T-helper 2 cell treated with Interferon-gamma antibody and Interleukin-4, amounts not matched to agents 5 μg/mL and 100 μg/mL, for 36 hours (primary cell): ENCODE measurements around the gene UNKL.
"Not testable (repeated sequence)": the region's sequence is repeated elsewhere in the genome, so short reads cannot be mapped to it uniquely, and the experiment has no call there.

Experiments used
- DNase-seq: peaks from one replicate; pipeline ENCODE4 v3.0.0; 2021; ENCODE audit warnings: low spot score
- H3K27ac Mint-ChIP-seq: one replicate; pipeline ENCODE4 v1.8.0; 2021; ENCODE audit warnings: mild to moderate bottlenecking, mixed read lengths
- H3K27me3 Mint-ChIP-seq: one replicate; pipeline ENCODE4 v1.8.0; 2021; ENCODE audit warnings: low read depth, mixed read lengths
- H3K36me3 Mint-ChIP-seq: one replicate; pipeline ENCODE4 v1.8.0; 2021; ENCODE audit warnings: low read depth, mixed read lengths
- H3K4me1 Mint-ChIP-seq: one replicate; pipeline ENCODE4 v1.8.0; 2021; ENCODE audit warnings: low read depth, mixed read lengths
- H3K4me3 Mint-ChIP-seq: one replicate; pipeline ENCODE4 v1.8.0; 2022; ENCODE audit warnings: mild to moderate bottlenecking, moderate library complexity, mixed read lengths
- H3K9me3 Mint-ChIP-seq: one replicate; pipeline ENCODE4 v1.8.0; 2021; ENCODE audit warnings: mixed read lengths

The UNKL gene

DNA sequence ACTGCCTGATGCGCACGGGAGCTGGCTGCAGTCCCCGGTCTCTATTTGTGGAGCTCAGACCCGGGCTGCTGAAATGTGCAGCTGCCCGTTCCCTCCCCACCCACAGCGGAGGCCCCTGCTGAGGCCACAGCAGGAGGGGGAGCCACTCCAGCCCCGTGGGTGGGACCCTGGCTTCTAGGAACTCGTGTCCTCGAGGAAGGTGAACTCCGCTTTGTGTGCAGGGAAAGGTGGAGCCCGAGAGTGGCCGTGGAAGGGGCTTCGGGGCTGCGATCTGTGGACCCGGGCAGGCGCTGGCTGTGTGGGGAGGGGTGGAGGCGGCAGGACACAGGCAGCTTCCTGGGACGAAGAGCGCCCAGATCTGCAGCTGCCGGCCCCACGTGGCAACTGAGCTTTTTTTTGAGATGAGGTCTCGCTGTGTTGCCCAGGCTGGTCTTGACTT lies 26.9 kb upstream of the UNKL start:
- H3K36me3 Mint-ChIP-seq: no peaks in the 10 kb centered on the region
- H3K4me3 Mint-ChIP-seq: no peak overlapping the region
- H3K4me1 Mint-ChIP-seq: no peaks in the 10 kb centered on the region
- H3K27me3 Mint-ChIP-seq: no peaks in the 10 kb centered on the region
- no peaks in the 10 kb centered on the region for H3K9me3 Mint-ChIP-seq
- no peak overlapping the region for H3K27ac Mint-ChIP-seq
- DNase-seq: no peak

DNA sequence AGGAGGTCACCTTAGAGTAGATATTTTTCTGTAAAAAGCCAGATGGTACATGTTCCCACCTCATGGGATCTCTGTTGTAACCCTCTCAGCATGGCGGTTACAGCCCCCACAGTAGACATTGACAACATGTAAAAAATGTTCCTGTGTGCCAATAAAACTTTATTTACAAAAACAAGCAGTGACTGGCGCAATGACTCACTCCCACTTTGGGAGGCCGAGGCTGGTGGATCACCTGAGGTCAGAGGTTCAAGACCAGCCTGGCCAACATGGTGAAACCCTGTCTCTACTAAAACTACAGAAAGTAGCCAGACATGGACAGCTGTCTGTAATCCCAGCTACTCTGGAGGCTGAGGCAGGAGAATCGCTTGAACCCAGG lies 25.2 kb upstream of the UNKL start:
- H3K36me3 Mint-ChIP-seq, H3K9me3 Mint-ChIP-seq, DNase-seq, H3K27me3 Mint-ChIP-seq, H3K4me3 Mint-ChIP-seq, H3K4me1 Mint-ChIP-seq, H3K27ac Mint-ChIP-seq: not testable (repeated sequence)

GRCh38 chr16:1439058-1439698 lies 24.7 kb upstream of the UNKL start:
- no peaks in the 10 kb centered on the region for H3K9me3 Mint-ChIP-seq

GRCh38 chr16:1438229-1439057 lies 23.9 kb upstream of the UNKL start:
- no peak for DNase-seq
- H3K27me3 Mint-ChIP-seq: no peaks in the 10 kb centered on the region
- no peak overlapping the region for H3K4me3 Mint-ChIP-seq
- H3K4me1 Mint-ChIP-seq: no peaks in the 10 kb centered on the region
- H3K9me3 Mint-ChIP-seq: no peaks in the 10 kb centered on the region
- no peak overlapping the region for H3K27ac Mint-ChIP-seq
- no peaks in the 10 kb centered on the region for H3K36me3 Mint-ChIP-seq

More at GRCh38 chr16:1439058-1439698, 24.7 kb upstream of the UNKL start:
- no peaks in the 10 kb centered on the region for H3K4me1 Mint-ChIP-seq
- no peaks in the 10 kb centered on the region for H3K36me3 Mint-ChIP-seq
- no peaks in the 10 kb centered on the region for H3K27me3 Mint-ChIP-seq
- no peak overlapping the region for H3K4me3 Mint-ChIP-seq
- DNase-seq: no peak
- H3K27ac Mint-ChIP-seq: no peak overlapping the region

GRCh38 chr16:1437606-1438005 lies 23.1 kb upstream of the UNKL start:
- Mint-ChIP-seq H3K4me3 (no peak overlapping the region), H3K27ac (no peak overlapping the region), H3K9me3 (no peaks in the 10 kb centered on the region), H3K27me3 (no peaks in the 10 kb centered on the region), H3K36me3 (no peaks in the 10 kb centered on the region), H3K4me1 (no peaks in the 10 kb centered on the region)
- no peak for DNase-seq

DNA sequence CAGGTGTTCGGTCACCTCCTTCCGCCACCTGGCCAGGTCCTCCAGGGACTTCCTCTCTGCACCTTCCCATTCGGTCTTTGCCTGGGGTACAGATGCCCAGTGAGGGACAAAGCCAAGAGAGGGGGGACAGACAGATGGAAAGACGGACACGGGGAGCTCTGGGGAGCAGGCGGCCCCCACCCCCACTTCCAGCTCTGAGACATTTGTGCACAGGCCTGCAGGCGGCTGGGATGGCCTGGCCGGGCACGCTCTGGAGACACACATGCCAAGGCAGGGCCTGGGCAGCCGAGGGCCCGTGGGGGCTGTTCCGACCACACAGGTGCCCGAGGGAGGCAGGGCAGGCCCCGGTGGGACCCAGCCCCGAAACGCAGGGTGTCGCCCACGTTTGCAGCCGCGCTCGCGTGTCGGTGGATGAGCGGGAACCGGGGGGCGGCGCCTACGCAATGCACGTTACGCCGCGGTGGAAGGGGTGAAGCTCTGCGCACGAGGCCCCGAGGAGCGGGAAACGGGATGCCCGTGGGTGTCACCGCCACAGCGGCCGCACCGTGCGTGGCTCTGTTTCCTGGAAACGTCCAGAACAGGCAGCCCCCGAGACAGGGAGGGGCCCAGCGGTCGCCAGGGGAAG lies 22.3 kb upstream of the UNKL start:
- H3K27ac Mint-ChIP-seq: no peak overlapping the region
- H3K9me3 Mint-ChIP-seq: no peaks in the 10 kb centered on the region
- no peaks in the 10 kb centered on the region for H3K4me1 Mint-ChIP-seq
- H3K36me3 Mint-ChIP-seq: no peaks in the 10 kb centered on the region
- H3K4me3 Mint-ChIP-seq: no peak overlapping the region
- no peaks in the 10 kb centered on the region for H3K27me3 Mint-ChIP-seq
- no peak for DNase-seq

- Mint-ChIP-seq H3K4me1 (no peaks in the 10 kb centered on the region), H3K27me3 (no peaks in the 10 kb centered on the region), H3K36me3 (no peaks in the 10 kb centered on the region), H3K27ac (no peak overlapping the region), H3K4me3 (no peak overlapping the region), H3K9me3 (no peaks in the 10 kb centered on the region)
- DNase-seq: no peak
Measured at GRCh38 chr16:1435921-1436697, 21.6 kb upstream of the UNKL start.

DNA sequence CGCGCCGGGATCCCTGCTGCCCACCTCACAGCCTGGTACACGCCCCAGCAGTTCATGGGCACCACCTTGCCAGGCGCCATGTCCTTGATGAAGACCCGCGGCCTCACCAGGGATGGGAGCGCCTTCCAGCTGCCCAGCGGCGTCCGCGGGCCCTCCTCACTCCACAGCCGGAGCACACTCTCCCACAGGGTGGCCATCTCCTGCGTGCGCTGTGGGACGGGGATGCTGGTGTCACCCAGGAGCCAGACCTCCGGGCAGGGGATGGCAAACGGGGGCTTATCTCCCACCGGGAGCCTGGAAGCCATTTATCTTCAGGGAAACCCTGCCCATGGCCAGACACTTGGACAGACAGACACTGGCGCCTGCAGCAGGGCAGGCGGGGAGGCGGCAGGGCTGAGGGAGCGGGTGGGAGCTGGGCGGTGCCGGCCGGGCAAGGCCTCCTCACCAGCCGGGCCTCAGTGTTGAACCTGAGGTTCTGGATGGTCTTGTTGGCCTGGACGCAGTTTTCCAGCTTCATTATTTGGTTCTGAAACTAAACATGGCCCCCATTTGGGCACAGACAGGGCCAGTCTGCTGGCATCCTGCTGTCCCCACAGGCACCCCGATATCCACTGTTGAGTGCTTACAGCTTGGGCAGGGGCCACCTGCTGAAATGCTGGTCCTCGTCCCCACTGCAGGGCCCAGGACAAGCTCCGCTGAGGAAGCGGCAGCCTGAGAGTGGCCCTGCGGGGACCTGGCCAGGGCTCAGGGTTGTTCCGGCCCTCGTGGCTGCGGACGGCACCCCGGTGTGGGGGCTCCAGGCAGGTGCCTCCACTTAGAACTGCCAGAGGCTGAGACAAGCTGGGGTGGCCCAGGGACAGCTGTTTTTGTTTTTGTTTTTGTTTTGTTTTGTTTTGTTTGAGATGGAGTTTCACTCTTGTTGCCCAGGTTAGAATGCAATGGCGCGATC lies 20.4 kb upstream of the UNKL start:
- Mint-ChIP-seq H3K27me3 (no peaks in the 10 kb centered on the region), H3K9me3 (no peaks in the 10 kb centered on the region), H3K27ac (no peak overlapping the region), H3K36me3 (no peaks in the 10 kb centered on the region), H3K4me3 (no peak overlapping the region), H3K4me1 (no peaks in the 10 kb centered on the region)
- DNase-seq: no peak

DNA sequence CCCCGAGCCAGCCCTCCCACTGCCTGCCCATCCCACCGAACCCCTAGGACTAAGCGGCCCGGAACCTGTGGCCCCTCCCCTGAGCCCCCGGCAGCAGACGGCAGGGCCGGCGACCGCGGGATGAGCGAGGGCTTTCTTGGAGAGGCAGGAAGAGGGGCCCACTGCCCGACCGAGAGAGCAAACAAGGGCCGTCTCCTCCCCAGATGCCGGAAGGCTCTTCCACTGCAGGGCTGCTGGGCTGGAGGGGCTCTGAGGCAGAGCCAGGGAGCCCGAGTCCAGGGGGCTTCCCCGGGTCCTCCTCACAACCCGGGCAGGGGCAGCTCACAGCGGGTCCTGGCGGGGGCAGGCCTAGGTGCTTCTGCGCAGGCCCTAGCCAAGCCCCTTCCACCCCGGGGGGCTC lies 19.3 kb upstream of the UNKL start:
- H3K27ac Mint-ChIP-seq: no peak overlapping the region
- H3K4me1 Mint-ChIP-seq: no peaks in the 10 kb centered on the region
- no peak for DNase-seq
- H3K27me3 Mint-ChIP-seq: no peaks in the 10 kb centered on the region
- no peaks in the 10 kb centered on the region for H3K36me3 Mint-ChIP-seq
- H3K9me3 Mint-ChIP-seq: no peaks in the 10 kb centered on the region
- H3K4me3 Mint-ChIP-seq: no peak overlapping the region

GRCh38 chr16:1433263-1433560 lies 18.7 kb upstream of the UNKL start:
- Mint-ChIP-seq H3K9me3 (no peaks in the 10 kb centered on the region), H3K27ac (no peak overlapping the region), H3K27me3 (no peaks in the 10 kb centered on the region), H3K4me3 (no peak overlapping the region), H3K36me3 (no peaks in the 10 kb centered on the region), H3K4me1 (no peaks in the 10 kb centered on the region)
- DNase-seq: no peak

- Mint-ChIP-seq H3K4me3 (no peak overlapping the region), H3K36me3 (no peaks in the 10 kb centered on the region), H3K4me1 (no peaks in the 10 kb centered on the region), H3K27me3 (no peaks in the 10 kb centered on the region), H3K27ac (no peak overlapping the region), H3K9me3 (no peaks in the 10 kb centered on the region)
- DNase-seq: no peak
Measured at GRCh38 chr16:1432388-1433262, 18.1 kb upstream of the UNKL start.

DNA sequence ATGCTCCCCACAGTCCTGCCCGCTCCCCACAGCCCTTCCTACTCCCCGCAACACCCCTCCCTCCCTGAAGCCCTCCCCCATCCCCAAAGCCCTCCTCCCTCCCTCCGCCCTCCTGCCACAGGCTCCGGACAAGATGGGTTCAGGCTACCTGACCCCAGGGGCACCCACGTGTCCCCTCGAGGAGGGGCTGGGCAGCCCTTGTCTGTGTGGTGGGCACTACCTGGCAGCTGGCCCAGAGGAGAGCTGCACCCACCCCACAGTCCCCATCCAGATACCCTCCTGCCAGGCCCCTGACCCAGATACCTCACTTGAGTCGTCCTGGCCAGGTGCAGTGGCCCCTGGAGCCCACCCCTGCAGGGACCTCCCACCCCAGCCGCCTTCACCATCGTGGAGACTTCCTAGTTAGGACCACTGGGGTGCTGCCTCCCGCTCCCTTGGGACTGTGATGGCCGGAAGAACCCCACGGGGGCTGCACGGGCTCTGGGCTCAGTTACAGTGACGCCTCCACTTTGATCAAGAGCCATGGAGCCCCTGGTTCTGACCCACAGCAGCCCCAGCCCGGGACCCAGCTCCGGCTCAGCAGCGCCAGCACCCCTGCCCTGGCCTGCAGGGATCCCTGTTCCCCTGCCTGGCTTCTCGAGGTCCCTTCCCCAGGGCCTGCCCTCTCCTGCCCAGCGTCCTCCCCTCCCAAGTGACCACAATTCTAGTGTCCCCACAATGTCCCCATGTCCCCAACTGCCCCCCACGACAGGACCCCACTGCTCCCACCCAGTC lies 17.2 kb upstream of the UNKL start:
- H3K36me3 Mint-ChIP-seq: no peaks in the 10 kb centered on the region
- no peak overlapping the region for H3K27ac Mint-ChIP-seq
- no peaks in the 10 kb centered on the region for H3K27me3 Mint-ChIP-seq
- DNase-seq: no peak
- no peak overlapping the region for H3K4me3 Mint-ChIP-seq
- no peaks in the 10 kb centered on the region for H3K9me3 Mint-ChIP-seq
- H3K4me1 Mint-ChIP-seq: no peaks in the 10 kb centered on the region
